ENCODE data around the gene PABPC5. TPM values are rescaled to one million over a fixed set of nuclear protein-coding genes. Genes with fewer than 3 reads are reported as not detected.

Gene PABPC5
- not detected for total RNA-seq

GRCh38 chrX:91434351-91435168 lies at the start of gene PABPC5:
Gene PABPC5, plus strand, starts transcription at chrX:91434839. Its CDS starts 739 bp downstream, at chrX:91435578.
- CTCF ChIA-PET = no interaction called here
- H3K36me3 Mint-ChIP-seq (ENCODE audit: low read depth) = no peaks in the 10 kb centered on the region
- H3K4me3 Mint-ChIP-seq = no peak within 1 kb of the TSS
- H3K27ac Mint-ChIP-seq = no peak within 1 kb of the TSS
- H3K4me1 Mint-ChIP-seq (ENCODE audit: low read depth) = no peaks in the 10 kb centered on the region
- intact Hi-C loops (cut with micrococcal nuclease) = no loop called here
- DNase-seq = no peak
- no peaks in the 10 kb centered on the region for H3K9me3 Mint-ChIP-seq
- peaks cover 11% of the 10 kb centered on the region for H3K27me3 Mint-ChIP-seq (ENCODE audit: low read depth)

- DNase-seq = no peak
- Mint-ChIP-seq H3K27ac (no peak overlapping the region), H3K9me3 (peaks cover 3% of the 10 kb centered on the region), H3K27me3 (ENCODE audit: low read depth) (no peaks in the 10 kb centered on the region), H3K4me1 (ENCODE audit: low read depth) (no peaks in the 10 kb centered on the region), H3K36me3 (ENCODE audit: low read depth) (no peaks in the 10 kb centered on the region), H3K4me3 (no peak overlapping the region)
- CTCF ChIA-PET = no interaction called here
- intact Hi-C loops (cut with micrococcal nuclease) = no loop called here
These were observed 45.6 kb upstream of the PABPC5 start for GRCh38 chrX:91389026-91389425.

GRCh38 chrX:91414713-91415112 lies 19.9 kb upstream of the PABPC5 start:
- no peak overlapping the region for H3K27ac Mint-ChIP-seq
- CTCF ChIA-PET = no interaction called here
- no peaks in the 10 kb centered on the region for H3K27me3 Mint-ChIP-seq (ENCODE audit: low read depth)
- intact Hi-C loops (cut with micrococcal nuclease) = no loop called here
- no peaks in the 10 kb centered on the region for H3K36me3 Mint-ChIP-seq (ENCODE audit: low read depth)
- DNase-seq = no peak
- no peaks in the 10 kb centered on the region for H3K9me3 Mint-ChIP-seq
- H3K4me3 Mint-ChIP-seq = no peak overlapping the region
- no peaks in the 10 kb centered on the region for H3K4me1 Mint-ChIP-seq (ENCODE audit: low read depth)

GRCh38 chrX:91435395-91435794 lies 756 bp downstream of the PABPC5 start:
- CTCF ChIA-PET = no interaction called here
- DNase-seq = no peak
- H3K27ac Mint-ChIP-seq = no peak overlapping the region
- no peak overlapping the region for H3K4me3 Mint-ChIP-seq
- no peaks in the 10 kb centered on the region for H3K36me3 Mint-ChIP-seq (ENCODE audit: low read depth)
- intact Hi-C loops (cut with micrococcal nuclease) = no loop called here
- peaks cover 11% of the 10 kb centered on the region for H3K27me3 Mint-ChIP-seq (ENCODE audit: low read depth)
- no peaks in the 10 kb centered on the region for H3K9me3 Mint-ChIP-seq
- H3K4me1 Mint-ChIP-seq (ENCODE audit: low read depth) = no peaks in the 10 kb centered on the region
